HepG2 (cell line): Measurements from ENCODE around the gene CDK14. TPM values are rescaled to one million over a fixed set of nuclear protein-coding genes. Genes with fewer than 3 reads are reported as not detected.

Experiments
- ATAC-seq: fragments of 200-7000 bp; cut with Tn5 transposase; 3 replicates; pipeline ENCODE4 v1.9.1; 2020; ENCODE audit warnings: mild to moderate bottlenecking, moderate library complexity
- BruUV-seq: library from RNA; stranded (reverse); fragments of 400-500 nt; replicated peaks from 2 replicates; lab custom pipeline; 2021; lab: Mats Ljungman, UMichigan
- CTCF ChIA-PET: fragments of 300-600 bp; formaldehyde crosslinking; extraction: SDS; loops from one replicate; lab custom pipeline; 2021; ENCODE audit warnings: low total read pairs, inconsistent platforms, low intra/inter-chr PET ratio; lab: Yijun Ruan, JAX
- POLR2A ChIA-PET: fragments of 350-600 bp; sonication (Branson Sonifier 250); formaldehyde crosslinking; loops from one replicate; lab custom pipeline; 2020; ENCODE audit warnings: antibody characterized with exemption, inconsistent platforms; lab: Yijun Ruan, JAX
- DNase-seq: peaks from one replicate; pipeline ENCODE4 v3.0.0-alpha.2; 2015; ENCODE audit warnings: low spot score
- FAIRE-seq: peaks from 3 replicates; lab custom pipeline; 2011; peaks lifted over from hg19 to GRCh38; lab: Jason Lieb, UNC
- H2AFZ ChIP-seq: one replicate; pipeline ENCODE4 v1.6.1; 2011; ENCODE audit warnings: low read length, inconsistent platforms
- H3K27ac ChIP-seq: fragments of 300-600 bp; 3 replicates; pipeline ENCODE4 v1.8.0; 2011; ENCODE audit warnings: mixed run types, mild to moderate bottlenecking, mixed read lengths, low read length, inconsistent platforms; ENCODE audit not compliant: insufficient read depth; ENCODE audit errors: extremely low read length
- H3K27me3 ChIP-seq, 2 experiments: fragments of 200-600 bp in 1 of 2; 2 replicates in 1 of 2; 3 replicates in 1 of 2; pipeline versions ENCODE4 v1.6.0 to v1.8.0; 2011; ENCODE audit warnings: low read length in 2 of 2, mild to moderate bottlenecking in 2 of 2, moderate library complexity in 2 of 2, inconsistent platforms in 1 of 2; ENCODE audit not compliant: insufficient read depth in 2 of 2, control insufficient read depth in 1 of 2
- H3K36me3 ChIP-seq, 2 experiments: fragments of 200-600 bp in 1 of 2; replicated peaks in 1 of 2; 2 replicates in 1 of 2; 3 replicates in 1 of 2; pipeline versions ENCODE4 v1.5.1 to v1.8.0; 2011; ENCODE audit warnings: low read length in 2 of 2, inconsistent platforms in 1 of 2; ENCODE audit not compliant: insufficient read depth in 2 of 2, control insufficient read depth in 1 of 2
- H3K4me1 ChIP-seq: 2 replicates; pipeline ENCODE4 v1.5.1; 2012; ENCODE audit warnings: low read length, inconsistent platforms; ENCODE audit not compliant: insufficient read depth
- H3K4me2 ChIP-seq: 2 replicates; pipeline ENCODE4 v1.6.0; 2011; ENCODE audit warnings: low read depth, low read length, inconsistent platforms
- H3K4me3 ChIP-seq, 3 experiments: fragments of 200-600 bp in 1 of 3; sonication (generic), shearing (Covaris generic) in 1 of 3; replicated peaks in 1 of 3; 2 replicates each; pipeline ENCODE4 v1.5.1; 2011 to 2016; ENCODE audit warnings: low read length in 3 of 3, inconsistent platforms in 2 of 3, low read depth in 2 of 3, mild to moderate bottlenecking in 2 of 3, control low read depth in 1 of 3, mixed read lengths in 1 of 3; ENCODE audit not compliant: insufficient read depth in 1 of 3
- H3K79me2 ChIP-seq: one replicate; pipeline ENCODE4 v1.6.1; 2011; ENCODE audit warnings: low read length, inconsistent platforms; ENCODE audit not compliant: insufficient read depth
- H3K9ac ChIP-seq: 2 replicates; pipeline ENCODE4 v1.6.0; 2011; ENCODE audit warnings: mild to moderate bottlenecking, low read depth, low read length, inconsistent platforms; ENCODE audit not compliant: insufficient read depth
- H3K9me3 ChIP-seq: 2 replicates; pipeline ENCODE4 v1.5.1; 2012; ENCODE audit warnings: mild to moderate bottlenecking, low read length
- H4K20me1 ChIP-seq: 2 replicates; pipeline ENCODE4 v1.6.0; 2011; ENCODE audit warnings: inconsistent platforms, mild to moderate bottlenecking, low read length, moderate library complexity; ENCODE audit not compliant: insufficient read depth
- CAMTA2 ChIP-seq: sonication (generic); formaldehyde crosslinking; IDR thresholded peaks from 2 replicates; pipeline ENCODE4 v1.4.0; 2020; ENCODE audit warnings: mild to moderate bottlenecking, missing genetic modification reagents, borderline replicate concordance
- DNMT3B ChIP-seq: conservative IDR thresholded peaks from 2 replicates; pipeline ENCODE4 v1.6.1; 2016; ENCODE audit warnings: missing biosample characterization, control low read depth
- HCFC1 ChIP-seq: fragments of 150-350 bp; IDR thresholded peaks from 2 replicates; pipeline ENCODE4 v1.6.1; 2014; ENCODE audit warnings: low read depth, low read length
- KLF9 ChIP-seq: IDR thresholded peaks from 2 replicates; pipeline ENCODE4 v1.6.1; 2016; ENCODE audit warnings: low read depth
- NPAS2 ChIP-seq: sonication (generic); formaldehyde crosslinking; IDR thresholded peaks from 2 replicates; pipeline ENCODE4 v1.8.0; 2022; ENCODE audit warnings: mild to moderate bottlenecking, missing genetic modification reagents, borderline replicate concordance
- NR2F6 ChIP-seq, 2 experiments: IDR thresholded peaks; 2 replicates each; pipeline ENCODE4 v1.6.1; 2016; ENCODE audit warnings: antibody characterized with exemption in 1 of 2, mild to moderate bottlenecking in 1 of 2
- POGK ChIP-seq: sonication (generic); formaldehyde crosslinking; conservative IDR thresholded peaks from 2 replicates; pipeline ENCODE4 v1.8.0; 2022; ENCODE audit warnings: mild to moderate bottlenecking, moderate library complexity, missing genetic modification reagents
- POLR2A ChIP-seq, 2 experiments: IDR thresholded peaks; 2 replicates each; pipeline ENCODE4 v1.6.1; 2011; ENCODE audit warnings: low read depth in 2 of 2, low read length in 2 of 2, mild to moderate bottlenecking in 1 of 2, moderate library complexity in 1 of 2; ENCODE audit not compliant: insufficient read depth in 1 of 2
- POLR2AphosphoS5 ChIP-seq: IDR thresholded peaks from 2 replicates; pipeline ENCODE4 v1.6.1; 2012; ENCODE audit warnings: low read depth, low read length
- SIX4 ChIP-seq: sonication (generic); formaldehyde crosslinking; IDR thresholded peaks from 2 replicates; pipeline ENCODE4 v1.4.0; 2020; ENCODE audit warnings: missing genetic modification reagents
- ZFX ChIP-seq: sonication (generic); formaldehyde crosslinking; IDR thresholded peaks from 2 replicates; pipeline ENCODE4 v1.4.0; 2020; ENCODE audit warnings: mild to moderate bottlenecking, low read depth, missing genetic modification reagents, moderate library complexity
- ZNF331 ChIP-seq: sonication (generic); formaldehyde crosslinking; IDR thresholded peaks from 2 replicates; pipeline ENCODE4 v1.4.0; 2020; ENCODE audit warnings: missing genetic modification reagents
- ZNF614 ChIP-seq: IDR thresholded peaks from 2 replicates; pipeline ENCODE4 v1.6.1; 2018; ENCODE audit warnings: missing biosample characterization, missing genetic modification reagents, inconsistent platforms, borderline replicate concordance
- ZNF780A ChIP-seq: sonication (generic); formaldehyde crosslinking; IDR thresholded peaks from 2 replicates; pipeline ENCODE4 v1.8.0; 2022; ENCODE audit warnings: mild to moderate bottlenecking, missing genetic modification reagents, moderate library complexity
- WGBS: methylation state at CpG from one replicate; pipeline ENCODE4 v1.1.6; 2017; ENCODE audit warnings: low lambda C conversion rate; 5-methylcytosine and 5-hydroxymethylcytosine counted together
- in situ Hi-C: cut with HindIII; loops from 2 replicates; pipeline ENCODE4 v1.10.0; 2017; ENCODE audit warnings: low pct_unique_long_range_greater_than_20kb; ENCODE audit not compliant: extremely low pct_ligation_motif_present
- intact Hi-C: fragments of 100-400 bp; cut with micrococcal nuclease; formaldehyde crosslinking; loops from one replicate; pipeline ENCODE4 v1.10.0; 2022; ENCODE audit not compliant: unreplicated experiment
- polyA plus RNA-seq, 8 experiments: library from polyadenylated mRNA; depleted of rRNA in 3 of 8; stranded (reverse) in 7 of 8; unstranded in 1 of 8; fragments of >200 nt; fragmentation: Illumina TruSeq in 4 of 8; extraction: Trizol in 4 of 8; gene quantifications; 2 replicates each; pipeline versions ENCODE4 v1.2.1 to v1.2.3, GENCODE V29; 2011 to 2016; ENCODE audit warnings: low read depth in 4 of 8, missing spikeins in 1 of 8, mixed read lengths in 1 of 8; ENCODE audit not compliant: insufficient read depth in 1 of 8
- total RNA-seq, 5 experiments: library from RNA; depleted of rRNA; stranded (reverse); fragments of >200 nt; fragmentation: Illumina TruSeq; extraction: Trizol; gene quantifications; 2 replicates each; pipeline ENCODE4 v1.2.3, GENCODE V29; 2016; ENCODE audit warnings: low read depth in 1 of 5
- TF ChIP-seq, protein P1 (sequence below): sonication (generic); formaldehyde crosslinking; IDR thresholded peaks from 2 replicates; pipeline ENCODE4 v1.4.0; 2020; ENCODE audit warnings: mild to moderate bottlenecking, missing genetic modification reagents, borderline replicate concordance

The CDK14 gene
- total and polyA plus RNA-seq, 2 of the 13 experiments (the other 11 are each of a cell fraction or from before 2014, with no cell fraction given): 0.26 to 0.71 TPM

GRCh38 chr7:90660819-90661218 is 64.7 kb downstream of the CDK14 start:
- no peaks in the 10 kb centered on the region for H3K36me3 ChIP-seq
- no peak overlapping the region for H2AFZ ChIP-seq
- no peaks in the 10 kb centered on the region for H3K79me2 ChIP-seq
- no peak for TF ChIP-seq NPAS2
- no peak for TF ChIP-seq SIX4 (CRISPR knock-in tag)
- no peak for TF ChIP-seq ZNF614
- TF ChIP-seq POLR2A (IDR thresholded peaks at IDR 0.05; ENCODE audit: insufficient read depth in 1 of 2, low read depth in 2 of 2, low read length in 2 of 2): no peak
- TF ChIP-seq POGK (CRISPR knock-in tag): no peak
- TF ChIP-seq POLR2AphosphoS5: no peak
- no peak for TF ChIP-seq ZNF331 (CRISPR knock-in tag)
- TF ChIP-seq DNMT3B (CRISPR knock-in tag): no peak
- no peak for TF ChIP-seq HCFC1
- no peak for TF ChIP-seq CAMTA2 (CRISPR knock-in tag)
- no peak for TF ChIP-seq ZNF780A (CRISPR knock-in tag)
- TF ChIP-seq ZFX (CRISPR knock-in tag): no peak
- no peak for TF ChIP-seq KLF9 (CRISPR knock-in tag)
- TF ChIP-seq, protein P1, sequence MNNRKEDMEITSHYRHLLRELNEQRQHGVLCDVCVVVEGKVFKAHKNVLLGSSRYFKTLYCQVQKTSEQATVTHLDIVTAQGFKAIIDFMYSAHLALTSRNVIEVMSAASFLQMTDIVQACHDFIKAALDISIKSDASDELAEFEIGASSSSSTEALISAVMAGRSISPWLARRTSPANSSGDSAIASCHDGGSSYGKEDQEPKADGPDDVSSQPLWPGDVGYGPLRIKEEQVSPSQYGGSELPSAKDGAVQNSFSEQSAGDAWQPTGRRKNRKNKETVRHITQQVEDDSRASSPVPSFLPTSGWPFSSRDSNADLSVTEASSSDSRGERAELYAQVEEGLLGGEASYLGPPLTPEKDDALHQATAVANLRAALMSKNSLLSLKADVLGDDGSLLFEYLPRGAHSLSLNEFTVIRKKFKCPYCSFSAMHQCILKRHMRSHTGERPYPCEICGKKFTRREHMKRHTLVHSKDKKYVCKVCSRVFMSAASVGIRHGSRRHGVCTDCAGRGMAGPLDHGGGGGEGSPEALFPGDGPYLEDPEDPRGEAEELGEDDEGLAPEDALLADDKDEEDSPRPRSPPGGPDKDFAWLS (CRISPR knock-in tag): no peak
- no peak for TF ChIP-seq NR2F6 (IDR thresholded peaks at IDR 0.05)
- no peak for TF ChIP-seq NR2F6 (CRISPR knock-in tag; IDR thresholded peaks at IDR 0.05)
- no peaks in the 10 kb centered on the region for H3K27me3 ChIP-seq
- H3K9me3 ChIP-seq: no peaks in the 10 kb centered on the region
- H3K4me2 ChIP-seq: no peak overlapping the region
- CTCF ChIA-PET: no interaction called here
- in situ Hi-C loops: no loop called here
- H3K9ac ChIP-seq: no peak overlapping the region
- intact Hi-C loops: no loop called here
- no peaks in the 10 kb centered on the region for H3K4me1 ChIP-seq
- FAIRE-seq (no peak), ATAC-seq (no peak), DNase-seq (no peak)
- H3K27ac ChIP-seq: no peak overlapping the region
- 0% methylated on average over 1 of the region's 1 CpG for WGBS
- no TSS peak for BruUV-seq
- no peak overlapping the region for H3K4me3 ChIP-seq
- H4K20me1 ChIP-seq: no peaks in the 10 kb centered on the region
- POLR2A ChIA-PET: no interaction called here
